Right cardiac atrium (tissue), 5 donors: ENCODE results near the gene SRRM2. TPM values are rescaled to one million over a fixed set of nuclear protein-coding genes. Genes with fewer than 3 reads are reported as not detected.

Source experiments
- ATAC-seq, 2 donors: fragments of 200-7000 bp; cut with Tn5 transposase; one replicate each; pipeline versions ENCODE4 v1.8.0 to v1.9.1; 2020; ENCODE audit warnings: moderate library complexity in 2 of 2, mild to moderate bottlenecking in 1 of 2
- DNase-seq, 3 donors: peaks; one replicate each; pipeline ENCODE4 v3.0.0-alpha.2; 2020
- H3K27ac ChIP-seq: one replicate; pipeline ENCODE4 v1.5.1; 2013; ENCODE audit warnings: mild to moderate bottlenecking, low read length, control low read depth, moderate library complexity
- H3K27me3 ChIP-seq: one replicate; pipeline ENCODE4 v1.6.1; 2013; ENCODE audit not compliant: control insufficient read depth, insufficient read depth
- H3K4me1 ChIP-seq: one replicate; pipeline ENCODE4 v1.6.1; 2013; ENCODE audit warnings: low read length; ENCODE audit not compliant: control insufficient read depth, insufficient read depth
- H3K4me3 ChIP-seq: one replicate; pipeline ENCODE4 v1.5.1; 2013; ENCODE audit warnings: low read length, control low read depth
- H3K9me3 ChIP-seq: one replicate; pipeline ENCODE4 v1.6.1; 2013; ENCODE audit warnings: low read length; ENCODE audit not compliant: control insufficient read depth
- WGBS: extraction: QIAGEN DNeasy Blood & Tissue Kit; methylation state at CpG from one replicate; pipeline ENCODE4 v1.1.7; 2013; 5-methylcytosine and 5-hydroxymethylcytosine counted together
- intact Hi-C, 4 donors: fragments of 100-400 bp; cut with DNase I; formaldehyde crosslinking; loops; one replicate each; pipeline versions ENCODE4 v1.11.0 to v1.14.0; 2022 to 2023
- polyA plus RNA-seq: library from polyadenylated mRNA; stranded (reverse); fragments of 200-250 nt; gene quantifications from one replicate; pipeline ENCODE4 v1.2.3, GENCODE V29; 2013
- total RNA-seq, 4 donors: library from RNA; stranded (reverse); fragmentation: NEBNext Ultra II Directional; extraction: Animal tissue kit (Norgen Biotek cat#: 25700); gene quantifications; one replicate each; pipeline ENCODE4 v1.2.1, GENCODE V29; 2021
- donor health status: healthy with polysubstance abuse.
- donor health status: DM: no; HTN: yes; CAD: no.
- donor health status: DM: no; HTN: no; CAD: no.
- donor health status: DM: no; HTN: yes; CAD: no; lungs with severe emphysema.
- donor health status: DM: yes; HTN: yes; CAD: no.

SRRM2 gene
- total and polyA plus RNA-seq, 5 donors: 299 to 402 (median 329) TPM

GRCh38 chr16:2766430-2767139 is 14.1 kb downstream of the SRRM2 start:
- Histone ChIP-seq H3K4me1 (no peaks in the 10 kb centered on the region), H3K9me3 (no peaks in the 10 kb centered on the region), H3K27me3 (no peaks in the 10 kb centered on the region), H3K27ac (no peak overlapping the region), H3K4me3 (no peak overlapping the region)
- DNase-seq: peak in 1 of 3 donors; percentile 61
- no peak for ATAC-seq
- WGBS: 94% methylated on average over 44 of the region's 44 CpGs
- intact Hi-C loops: no loop called here

- WGBS: 82% methylated on average over 19 of the region's 19 CpGs
- H3K27me3 ChIP-seq: no peaks in the 10 kb centered on the region
- no peaks in the 10 kb centered on the region for H3K9me3 ChIP-seq
- intact Hi-C loops: no loop called here
- ATAC-seq: no peak
- no peak overlapping the region for H3K27ac ChIP-seq
- DNase-seq: peak in 1 of 3 donors; percentile 57
- no peak overlapping the region for H3K4me3 ChIP-seq
- no peaks in the 10 kb centered on the region for H3K4me1 ChIP-seq
Observed at GRCh38 chr16:2767140-2767731, 14.8 kb downstream of the SRRM2 start.

- ATAC-seq (no peak), DNase-seq (peak in 1 of 3 donors; percentile 38)
- H3K4me1 ChIP-seq: no peaks in the 10 kb centered on the region
- intact Hi-C loops: no loop called here
- no peaks in the 10 kb centered on the region for H3K27me3 ChIP-seq
- no peak overlapping the region for H3K4me3 ChIP-seq
- H3K9me3 ChIP-seq: no peaks in the 10 kb centered on the region
- H3K27ac ChIP-seq: no peak overlapping the region
- WGBS: 66% methylated on average over 14 of the region's 14 CpGs
Observed at GRCh38 chr16:2767891-2768290, 15.5 kb downstream of the SRRM2 start.

- H3K4me3 ChIP-seq: no peak overlapping the region
- H3K27me3 ChIP-seq: no peaks in the 10 kb centered on the region
- ATAC-seq (no peak), DNase-seq (peak in 1 of 3 donors; percentile 66)
- no peaks in the 10 kb centered on the region for H3K9me3 ChIP-seq
- H3K4me1 ChIP-seq: no peaks in the 10 kb centered on the region
- no peak overlapping the region for H3K27ac ChIP-seq
- intact Hi-C loops: no loop called here
- WGBS: 69% methylated on average over 17 of the region's 17 CpGs
Observed at GRCh38 chr16:2768403-2769089, 16.1 kb downstream of the SRRM2 start.

- no peak for ATAC-seq
- DNase-seq: no peak
- H3K4me1 ChIP-seq: no peaks in the 10 kb centered on the region
- intact Hi-C loops: no loop called here
- 84% methylated on average over 11 of the region's 11 CpGs for WGBS
- no peak overlapping the region for H3K4me3 ChIP-seq
- H3K27me3 ChIP-seq: no peaks in the 10 kb centered on the region
- no peak overlapping the region for H3K27ac ChIP-seq
- no peaks in the 10 kb centered on the region for H3K9me3 ChIP-seq
Observed at GRCh38 chr16:2769100-2769529, 16.7 kb downstream of the SRRM2 start.

GRCh38 chr16:2769675-2770056 is 17.2 kb downstream of the SRRM2 start:
- no peaks in the 10 kb centered on the region for H3K27me3 ChIP-seq
- peak; percentile 8 to 35 for ATAC-seq
- intact Hi-C loops: no loop called here
- no peak for DNase-seq
- 73% methylated on average over 14 of the region's 14 CpGs for WGBS
- no peaks in the 10 kb centered on the region for H3K4me1 ChIP-seq
- no peak overlapping the region for H3K27ac ChIP-seq
- H3K4me3 ChIP-seq: no peak overlapping the region
- no peaks in the 10 kb centered on the region for H3K9me3 ChIP-seq

- WGBS: 82% methylated on average over 32 of the region's 32 CpGs
- H3K9me3 ChIP-seq: no peaks in the 10 kb centered on the region
- peak; percentile 7 to 9 for ATAC-seq
- no peak overlapping the region for H3K4me3 ChIP-seq
- DNase-seq: no peak
- no peaks in the 10 kb centered on the region for H3K4me1 ChIP-seq
- no peaks in the 10 kb centered on the region for H3K27me3 ChIP-seq
- H3K27ac ChIP-seq: no peak overlapping the region
- intact Hi-C loops: no loop called here
Observed at GRCh38 chr16:2770057-2770951, 17.9 kb downstream of the SRRM2 start.

GRCh38 chr16:2771496-2772402 is 19.3 kb downstream of the SRRM2 start:
- ATAC-seq (no peak), DNase-seq (no peak)
- H3K27me3 ChIP-seq: no peaks in the 10 kb centered on the region
- no peak overlapping the region for H3K4me3 ChIP-seq
- H3K4me1 ChIP-seq: peaks cover 3% of the 10 kb centered on the region
- WGBS: 71% methylated on average over 18 of the region's 18 CpGs
- intact Hi-C loops: no loop called here
- no peaks in the 10 kb centered on the region for H3K9me3 ChIP-seq
- no peak overlapping the region for H3K27ac ChIP-seq

GRCh38 chr16:2773188-2773968 is 20.9 kb downstream of the SRRM2 start:
- intact Hi-C loops: no loop called here
- WGBS: 78% methylated on average over 12 of the region's 12 CpGs
- DNase-seq: no peak

More at GRCh38 chr16:2773188-2773968, 20.9 kb downstream of the SRRM2 start:
- no peak for ATAC-seq
- Histone ChIP-seq H3K4me3 (no peak overlapping the region), H3K4me1 (peaks cover 3% of the 10 kb centered on the region), H3K27ac (no peak overlapping the region), H3K9me3 (no peaks in the 10 kb centered on the region), H3K27me3 (no peaks in the 10 kb centered on the region)
